Small intestine (tissue), 7 donors: ENCODE results near the gene HTRA1. TPM values are rescaled to one million over a fixed set of nuclear protein-coding genes. Genes with fewer than 3 reads are reported as not detected.

ENCODE experiments used
- DNase-seq, 2 donors: peaks; one replicate each; pipeline versions ENCODE4 v3.0.0 to v3.0.0-alpha.2; 2013
- FAIRE-seq: peaks from 2 replicates; lab custom pipeline; 2012; peaks lifted over from hg19 to GRCh38; lab: Jason Lieb, UNC
- H3K27ac ChIP-seq, 3 donors: one replicate each; pipeline ENCODE4 v1.5.1; 2013; ENCODE audit warnings: low read length in 2 of 3, mild to moderate bottlenecking in 2 of 3, control low read depth in 1 of 3, inconsistent platforms in 1 of 3, low read depth in 1 of 3, moderate library complexity in 1 of 3
- H3K27me3 ChIP-seq, 3 donors: one replicate each; pipeline ENCODE4 v1.6.1; 2013; ENCODE audit warnings: low read length in 3 of 3, inconsistent platforms in 1 of 3; ENCODE audit not compliant: control insufficient read depth in 3 of 3, insufficient read depth in 3 of 3
- H3K36me3 ChIP-seq, 3 donors: one replicate each; pipeline ENCODE4 v1.6.1; 2013; ENCODE audit warnings: low read length in 3 of 3, inconsistent platforms in 1 of 3, low read depth in 1 of 3, mild to moderate bottlenecking in 1 of 3, moderate library complexity in 1 of 3; ENCODE audit not compliant: control insufficient read depth in 3 of 3, insufficient read depth in 2 of 3
- H3K4me1 ChIP-seq, 3 donors: one replicate each; pipeline ENCODE4 v1.6.1; 2013; ENCODE audit warnings: low read length in 2 of 3, inconsistent platforms in 1 of 3, low read depth in 1 of 3, mild to moderate bottlenecking in 1 of 3, moderate library complexity in 1 of 3; ENCODE audit not compliant: control insufficient read depth in 3 of 3, insufficient read depth in 2 of 3
- H3K4me3 ChIP-seq, 3 donors: one replicate each; pipeline ENCODE4 v1.5.1; 2013; ENCODE audit warnings: low read length in 3 of 3, control low read depth in 1 of 3, inconsistent platforms in 1 of 3, low read depth in 1 of 3, mild to moderate bottlenecking in 1 of 3, moderate library complexity in 1 of 3
- H3K9me3 ChIP-seq, 2 donors: one replicate each; pipeline ENCODE4 v1.6.1; 2013; ENCODE audit warnings: low read depth in 1 of 2, low read length in 1 of 2; ENCODE audit not compliant: control insufficient read depth in 2 of 2, insufficient read depth in 1 of 2
- WGBS, 3 donors: extraction: QIAGEN DNeasy Blood & Tissue Kit; methylation state at CpG; one replicate each; pipeline ENCODE4 v1.1.7; 2013; 5-methylcytosine and 5-hydroxymethylcytosine counted together
- polyA plus RNA-seq, 4 donors: library from polyadenylated mRNA; stranded (reverse) in 3 of 4; unstranded in 1 of 4; fragments of 200-250 nt in 3 of 4; fragments of 120-200 nt in 1 of 4; gene quantifications; one replicate each; pipeline versions ENCODE4 v1.2.1 to v1.2.3, GENCODE V29; 2013
- donor health status: healthy with polysubstance abuse.
- donor health status: control.
- donor health status: control.
- donor health status: Bipolar disorder and iron deficiency.
- donor health status: healthy.

The HTRA1 gene
- polyA plus RNA-seq, 4 donors = 1.6 to 44.7 (median 15.4) TPM

DNA sequence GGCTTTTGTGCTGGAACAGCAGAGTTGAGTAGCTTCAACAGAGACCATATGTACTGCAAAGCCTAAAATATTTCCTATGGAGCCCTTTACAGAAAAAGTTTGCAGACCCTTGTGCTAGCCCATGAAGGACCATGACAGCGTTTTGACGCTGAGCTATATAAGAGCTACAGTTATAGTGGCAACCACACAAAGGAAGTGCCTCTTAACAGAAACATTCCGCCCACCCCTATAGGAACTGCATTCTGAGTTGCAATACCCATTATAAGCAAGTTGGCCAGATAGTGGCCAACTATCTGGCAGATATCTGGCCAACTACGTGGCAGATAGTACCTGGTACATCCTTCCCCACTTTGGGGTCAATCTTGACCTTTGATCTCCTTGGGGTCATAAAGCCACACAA, 51.7 kb downstream of the HTRA1 start:
- Histone ChIP-seq H3K4me3 (no peak overlapping the region), H3K9me3 (no peaks in the 10 kb centered on the region), H3K27ac (no peak overlapping the region), H3K36me3 (peaks cover 0 to 43% (median 0%) of the 10 kb centered on the region in 3 donors), H3K4me1 (no peaks in the 10 kb centered on the region), H3K27me3 (no peaks in the 10 kb centered on the region)
- 71 to 84% (median 81%) methylated on average over 4 of the region's 4 CpGs for WGBS, 3 donors
- no peak for DNase-seq
- FAIRE-seq = no peak

GRCh38 chr10:122514045-122514840, 52.9 kb downstream of the HTRA1 start:
- no peak for DNase-seq
- FAIRE-seq = no peak
- Histone ChIP-seq H3K9me3 (no peaks in the 10 kb centered on the region), H3K27ac (no peak overlapping the region), H3K4me1 (peaks cover 0 to 5% (median 0%) of the 10 kb centered on the region in 3 donors), H3K27me3 (no peaks in the 10 kb centered on the region), H3K36me3 (peaks cover 0 to 34% (median 0%) of the 10 kb centered on the region in 3 donors), H3K4me3 (no peak overlapping the region)
- 89 to 97% (median 93%) methylated on average over 22 of the region's 22 CpGs for WGBS, 3 donors

- Histone ChIP-seq H3K4me3 (no peak overlapping the region), H3K9me3 (no peaks in the 10 kb centered on the region), H3K4me1 (peaks cover 0 to 6% (median 0%) of the 10 kb centered on the region in 3 donors), H3K27me3 (no peaks in the 10 kb centered on the region), H3K27ac (peak overlapping the region in 1 of 3 donors; percentile 16), H3K36me3 (peaks cover 0 to 28% (median 0%) of the 10 kb centered on the region in 3 donors)
- no peak for DNase-seq
- 70 to 84% (median 77%) methylated on average over 5 of the region's 5 CpGs for WGBS, 3 donors
- no peak for FAIRE-seq
Observed at GRCh38 chr10:122515022-122515424, 53.7 kb downstream of the HTRA1 start.

- Histone ChIP-seq H3K36me3 (peaks cover 0 to 23% (median 0%) of the 10 kb centered on the region in 3 donors), H3K27ac (peak overlapping the region in 1 of 3 donors; percentile 10), H3K9me3 (no peaks in the 10 kb centered on the region), H3K4me1 (peaks cover 0 to 6% (median 0%) of the 10 kb centered on the region in 3 donors), H3K4me3 (no peak overlapping the region), H3K27me3 (no peaks in the 10 kb centered on the region)
- DNase-seq (peak in 1 of 2 donors; percentile 36), FAIRE-seq (no peak)
- WGBS, 3 donors = 75 to 90% (median 83%) methylated on average over 16 of the region's 16 CpGs
Observed at GRCh38 chr10:122515588-122516231, 54.4 kb downstream of the HTRA1 start.

- Histone ChIP-seq H3K9me3 (no peaks in the 10 kb centered on the region), H3K27me3 (no peaks in the 10 kb centered on the region), H3K4me3 (no peak overlapping the region), H3K27ac (no peak overlapping the region), H3K4me1 (peaks cover 0 to 6% (median 0%) of the 10 kb centered on the region in 3 donors), H3K36me3 (peaks cover 0 to 23% (median 0%) of the 10 kb centered on the region in 3 donors)
- DNase-seq = no peak
- 72 to 78% (median 74%) methylated on average over 4 of the region's 4 CpGs for WGBS, 3 donors
- no peak for FAIRE-seq
Observed at GRCh38 chr10:122516734-122517133, 55.4 kb downstream of the HTRA1 start.

DNA sequence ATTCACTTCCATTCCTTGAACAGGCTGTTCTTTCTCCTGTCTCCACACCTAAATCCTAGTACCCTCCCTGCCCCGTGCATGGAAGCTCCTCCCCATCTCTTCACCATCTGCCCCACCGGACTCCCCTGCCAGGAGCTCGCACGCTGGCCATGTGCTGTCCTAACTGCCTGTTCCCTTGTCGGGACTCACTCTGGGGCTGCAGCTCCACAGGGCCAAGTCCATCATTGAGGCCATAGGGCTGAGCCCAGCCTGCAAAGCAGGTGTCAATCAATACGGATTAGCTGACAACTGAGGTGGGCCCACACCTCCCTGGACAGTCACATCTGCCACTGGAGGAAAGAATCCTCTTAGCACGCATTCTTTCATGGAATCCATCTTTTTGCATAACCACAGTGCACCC, 57.8 kb downstream of the HTRA1 start:
- Histone ChIP-seq H3K4me3 (no peak overlapping the region), H3K4me1 (peaks cover 0 to 6% (median 0%) of the 10 kb centered on the region in 3 donors), H3K27me3 (no peaks in the 10 kb centered on the region), H3K36me3 (peaks cover 0 to 23% (median 0%) of the 10 kb centered on the region in 3 donors), H3K27ac (no peak overlapping the region), H3K9me3 (peaks cover 0 to 6% of the 10 kb centered on the region in 2 donors)
- DNase-seq = peak in 1 of 2 donors; percentile 34
- 30 to 64% (median 42%) methylated on average over 7 of the region's 7 CpGs for WGBS, 3 donors
- FAIRE-seq = no peak

DNA sequence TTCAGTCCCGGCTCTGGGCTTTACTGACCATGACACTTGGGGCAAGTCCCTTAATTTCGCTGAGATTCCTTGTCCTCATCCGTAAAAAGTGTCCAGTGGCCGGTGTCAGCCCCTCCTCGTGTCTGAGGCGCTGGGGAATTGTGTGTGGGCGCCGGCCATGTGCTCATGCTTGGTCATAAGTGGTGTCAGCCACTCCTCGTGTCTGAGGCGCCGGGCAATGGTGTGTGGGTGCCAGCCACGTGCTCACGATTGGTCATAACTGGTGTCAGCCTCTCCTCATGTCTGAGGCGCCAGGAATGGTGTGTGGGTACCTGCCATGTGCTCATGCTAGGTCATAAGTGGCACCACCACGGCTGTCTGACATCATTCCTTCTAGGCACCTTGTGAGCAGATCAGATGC, 58.5 kb downstream of the HTRA1 start:
- FAIRE-seq = no peak
- peaks cover 0 to 20% (median 0%) of the 10 kb centered on the region in 3 donors for H3K36me3 ChIP-seq
- peaks cover 0 to 6% (median 0%) of the 10 kb centered on the region in 3 donors for H3K4me1 ChIP-seq
- no peak overlapping the region for H3K27ac ChIP-seq
- WGBS, 3 donors = 88 to 92% (median 88%) methylated on average over 15 of the region's 15 CpGs
- no peak for DNase-seq
- peaks cover 0 to 8% of the 10 kb centered on the region in 2 donors for H3K9me3 ChIP-seq
- H3K27me3 ChIP-seq = no peaks in the 10 kb centered on the region
- no peak overlapping the region for H3K4me3 ChIP-seq

DNA sequence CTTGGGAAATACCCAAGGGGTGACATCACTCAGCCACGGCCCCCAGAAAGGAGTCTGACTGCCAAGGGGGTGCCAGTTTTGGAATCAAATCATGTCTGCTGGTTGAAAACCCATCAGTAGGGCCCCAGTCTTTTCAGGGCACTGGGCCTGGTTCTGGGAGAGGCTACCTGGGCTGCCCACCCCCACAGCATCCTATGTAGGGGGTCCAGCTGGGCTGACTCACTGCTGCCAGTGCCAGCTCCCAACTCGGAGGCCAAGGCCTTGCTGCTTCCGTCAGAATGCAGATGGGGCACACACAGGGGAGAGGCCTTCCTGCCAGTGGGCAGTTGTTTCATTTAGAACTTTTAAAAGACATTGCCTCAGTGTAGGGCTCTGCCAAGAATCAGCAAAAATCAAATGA, 59.7 kb downstream of the HTRA1 start:
- Histone ChIP-seq H3K4me3 (no peak overlapping the region), H3K27me3 (no peaks in the 10 kb centered on the region), H3K4me1 (peaks cover 0 to 9% (median 0%) of the 10 kb centered on the region in 3 donors), H3K9me3 (peaks cover 0 to 8% of the 10 kb centered on the region in 2 donors), H3K36me3 (peaks cover 0 to 9% (median 0%) of the 10 kb centered on the region in 3 donors), H3K27ac (no peak overlapping the region)
- WGBS, 3 donors = 69 to 90% (median 70%) methylated on average over 3 of the region's 3 CpGs
- FAIRE-seq (no peak), DNase-seq (no peak)
